Neural crest cell (in vitro differentiated cells): ENCODE data around the gene WDR41. TPM values are rescaled to one million over a fixed set of nuclear protein-coding genes. Genes with fewer than 3 reads are reported as not detected.

Experiments
- DNase-seq: peaks from one replicate; pipeline ENCODE4 v3.0.0; 2021; ENCODE audit warnings: low read depth, mixed read lengths, low spot score
- H3K27ac Mint-ChIP-seq: one replicate; pipeline ENCODE4 v1.8.0; 2021; ENCODE audit warnings: mild to moderate bottlenecking, mixed read lengths; ENCODE audit not compliant: unreplicated experiment
- H3K27me3 Mint-ChIP-seq: 2 replicates; pipeline ENCODE4 v1.8.0; 2021; ENCODE audit warnings: low read depth, mild to moderate bottlenecking, mixed read lengths
- H3K36me3 Mint-ChIP-seq: 2 replicates; pipeline ENCODE4 v1.8.0; 2021; ENCODE audit warnings: low read depth, mild to moderate bottlenecking, mixed read lengths
- H3K4me1 Mint-ChIP-seq: 2 replicates; pipeline ENCODE4 v1.8.0; 2021; ENCODE audit warnings: mixed read lengths
- H3K4me3 Mint-ChIP-seq: one replicate; pipeline ENCODE4 v1.8.0; 2021; ENCODE audit warnings: mild to moderate bottlenecking, mixed read lengths
- H3K9me3 Mint-ChIP-seq: 2 replicates; pipeline ENCODE4 v1.8.0; 2021; ENCODE audit warnings: mixed read lengths
- CTCF ChIP-seq: fragments of 200-600 bp; sonication (generic); conservative IDR thresholded peaks from 2 replicates; pipeline ENCODE4 v1.5.0; 2021; ENCODE audit warnings: antibody characterized with exemption, mild to moderate bottlenecking
- total RNA-seq: library from RNA; stranded (reverse); gene quantifications from 2 replicates; pipeline ENCODE4 v1.2.1, GENCODE V29; 2021

The WDR41 gene
- total RNA-seq, 1 donor from 2014 or later: 57.5 TPM

GRCh38 chr5:77424921-77425320 lies 67.2 kb downstream of the WDR41 start:
- H3K4me3 Mint-ChIP-seq: no peak overlapping the region

GRCh38 chr5:77423022-77423750 lies 68.9 kb downstream of the WDR41 start:
- Mint-ChIP-seq H3K4me3 (no peak overlapping the region), H3K27ac (no peak overlapping the region), H3K27me3 (no peaks in the 10 kb centered on the region), H3K36me3 (peaks cover 2% of the 10 kb centered on the region), H3K9me3 (no peaks in the 10 kb centered on the region), H3K4me1 (peaks cover 5% of the 10 kb centered on the region)
- no peak for TF ChIP-seq CTCF
- no peak for DNase-seq

More at GRCh38 chr5:77424921-77425320, 67.2 kb downstream of the WDR41 start:
- TF ChIP-seq CTCF: no peak
- H3K36me3 Mint-ChIP-seq: peaks cover 2% of the 10 kb centered on the region
- H3K4me1 Mint-ChIP-seq: peaks cover 5% of the 10 kb centered on the region
- H3K27ac Mint-ChIP-seq: no peak overlapping the region
- H3K9me3 Mint-ChIP-seq: no peaks in the 10 kb centered on the region
- H3K27me3 Mint-ChIP-seq: no peaks in the 10 kb centered on the region
- DNase-seq: no peak

GRCh38 chr5:77420940-77421339 lies 71.2 kb downstream of the WDR41 start:
- Mint-ChIP-seq H3K27me3 (no peaks in the 10 kb centered on the region), H3K4me1 (no peaks in the 10 kb centered on the region), H3K9me3 (no peaks in the 10 kb centered on the region), H3K36me3 (peaks cover 2% of the 10 kb centered on the region), H3K27ac (no peak overlapping the region), H3K4me3 (no peak overlapping the region)
- TF ChIP-seq CTCF: no peak
- no peak for DNase-seq

GRCh38 chr5:77419644-77420582 lies 72.2 kb downstream of the WDR41 start:
- no peak for TF ChIP-seq CTCF
- Mint-ChIP-seq H3K4me1 (no peaks in the 10 kb centered on the region), H3K27ac (no peak overlapping the region), H3K4me3 (no peak overlapping the region), H3K36me3 (peaks cover 2% of the 10 kb centered on the region), H3K27me3 (no peaks in the 10 kb centered on the region), H3K9me3 (no peaks in the 10 kb centered on the region)
- no peak for DNase-seq

GRCh38 chr5:77418601-77419581 lies 73.2 kb downstream of the WDR41 start:
- DNase-seq: no peak
- H3K27me3 Mint-ChIP-seq: no peaks in the 10 kb centered on the region
- TF ChIP-seq CTCF: no peak

More at GRCh38 chr5:77418601-77419581, 73.2 kb downstream of the WDR41 start:
- Mint-ChIP-seq H3K4me3 (no peak overlapping the region), H3K4me1 (no peaks in the 10 kb centered on the region), H3K36me3 (peaks cover 2% of the 10 kb centered on the region), H3K27ac (no peak overlapping the region), H3K9me3 (no peaks in the 10 kb centered on the region)
